HFF-Myc (cell line): Measurements from ENCODE around the gene FRMD6.

ENCODE experiments used
- DNase-seq: peaks from one replicate; pipeline ENCODE4 v3.0.0-alpha.2; 2011; ENCODE audit warnings: low read depth; ENCODE audit errors: extremely low read depth
- H3K4me3 ChIP-seq: replicated peaks from 2 replicates; pipeline ENCODE4 v1.5.1; 2011; ENCODE audit warnings: low read depth, mild to moderate bottlenecking, control low read depth, low read length
- CTCF ChIP-seq: IDR thresholded peaks from 2 replicates; pipeline ENCODE4 v1.5.1; 2012; ENCODE audit warnings: mild to moderate bottlenecking, low read depth, low read length, control low read depth; ENCODE audit errors: missing control alignments

Gene FRMD6

GRCh38 chr14:51658441-51659173 is 6.9 kb downstream of the FRMD6 start:
- DNase-seq: no peak
- peak overlapping the region; percentile 24 for H3K4me3 ChIP-seq

GRCh38 chr14:51660741-51661140 is 9.0 kb downstream of the FRMD6 start:
- no peak for TF ChIP-seq CTCF
- no peak for DNase-seq
- H3K4me3 ChIP-seq: no peak overlapping the region

More at GRCh38 chr14:51658441-51659173, 6.9 kb downstream of the FRMD6 start:
- TF ChIP-seq CTCF: no peak

DNA sequence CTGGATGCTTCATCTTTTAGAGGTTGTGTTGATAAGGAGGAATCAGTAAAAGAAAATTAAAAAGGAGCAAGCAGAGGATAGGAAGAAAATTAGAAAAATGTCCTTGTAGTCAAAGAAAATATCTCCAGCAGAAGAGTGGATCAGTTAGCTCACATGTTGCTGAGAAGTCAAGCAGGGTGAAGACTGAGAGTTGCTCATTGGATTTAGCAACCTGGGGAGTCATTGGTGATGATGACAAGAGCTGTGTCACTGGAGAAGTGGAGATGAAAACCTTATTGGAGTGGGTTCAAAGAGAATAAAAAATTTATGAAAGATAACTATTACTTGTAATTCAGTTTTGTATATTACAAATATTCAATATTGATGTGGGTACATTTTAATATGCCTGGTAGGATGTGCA is 9.8 kb downstream of the FRMD6 start:
- DNase-seq: no peak
- H3K4me3 ChIP-seq: no peak overlapping the region
- TF ChIP-seq CTCF: no peak

DNA sequence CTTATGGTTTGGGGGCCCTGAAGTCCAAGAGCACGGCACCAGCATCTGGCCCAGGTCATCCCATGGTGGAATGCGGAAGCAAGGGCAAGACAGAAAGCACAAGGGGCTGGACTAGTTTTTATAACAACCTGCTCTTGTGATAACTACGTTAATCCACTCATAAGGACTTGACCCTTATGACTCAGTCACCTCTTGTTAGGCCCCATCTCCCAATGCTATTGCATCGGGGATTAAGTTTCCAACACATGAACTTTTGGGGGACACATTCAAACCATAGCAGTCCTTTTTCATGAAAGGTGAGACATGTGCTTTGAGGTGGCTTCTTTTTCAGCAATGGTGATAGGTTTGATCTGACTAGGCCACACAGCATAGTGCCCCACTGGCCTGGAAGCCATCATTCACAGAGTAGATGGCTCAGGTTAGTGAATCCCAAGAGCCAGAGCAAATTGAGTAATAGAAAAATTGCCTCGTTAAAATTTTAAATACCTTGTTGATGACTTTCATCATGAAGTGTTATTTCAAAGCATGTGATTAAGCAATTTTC is 12.1 kb downstream of the FRMD6 start:
- no peak for TF ChIP-seq CTCF
- no peak for DNase-seq
- no peak overlapping the region for H3K4me3 ChIP-seq

DNA sequence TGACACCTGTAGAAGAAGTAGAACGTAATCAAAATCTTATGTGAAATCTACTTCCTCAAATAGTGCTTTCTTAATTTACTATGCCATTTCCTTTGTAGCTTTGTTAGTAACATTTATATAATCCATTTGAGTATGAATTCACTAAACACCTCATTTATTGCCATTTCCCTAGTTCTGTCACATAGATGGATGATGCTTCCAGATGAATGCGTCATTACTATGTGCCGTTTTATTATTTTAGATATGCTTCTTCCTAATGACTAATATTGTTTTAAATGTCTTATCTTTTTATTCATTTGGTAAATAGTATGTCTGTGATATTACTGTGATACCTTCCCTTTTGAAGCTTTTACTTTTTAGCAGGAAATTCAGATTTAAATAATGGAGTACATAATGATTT is 14.4 kb downstream of the FRMD6 start:
- DNase-seq: no peak
- H3K4me3 ChIP-seq: no peak overlapping the region
- TF ChIP-seq CTCF: no peak

GRCh38 chr14:51666826-51667225 is 15.1 kb downstream of the FRMD6 start:
- TF ChIP-seq CTCF: no peak
- H3K4me3 ChIP-seq: no peak overlapping the region
- no peak for DNase-seq
